Measurements from ENCODE around the gene CBX2. TPM values are rescaled to one million over a fixed set of nuclear protein-coding genes. Genes with fewer than 3 reads are reported as not detected.

The CBX2 gene
- total and polyA plus RNA-seq, 4 donors, result 1.4 to 13.5 (median 3.0) TPM

- 86 to 89% methylated on average over 6 of the region's 6 CpGs for WGBS, 2 donors
- no peak overlapping the region for H3K4me3 ChIP-seq
Measured at GRCh38 chr17:79824893-79825579, 47.1 kb downstream of the CBX2 start.

DNA sequence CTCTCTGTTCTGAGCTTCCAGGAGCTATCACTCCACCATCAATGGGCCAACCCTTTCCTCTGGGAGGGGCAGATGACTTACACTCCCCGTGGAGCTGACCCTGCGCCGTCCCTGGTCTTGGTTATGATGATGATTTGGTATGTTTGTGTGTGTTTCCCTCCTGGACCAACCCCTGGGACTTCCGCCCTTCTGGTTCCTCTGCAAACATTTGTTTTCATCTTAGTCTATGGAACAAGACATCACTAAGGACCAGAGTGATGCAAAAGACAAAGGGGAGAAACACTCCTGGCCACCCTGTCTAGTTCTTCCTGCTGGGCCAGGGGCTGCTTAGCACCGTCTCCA, 47.6 kb downstream of the CBX2 start:
- Histone ChIP-seq H3K9me3 (ENCODE audit: control insufficient read depth in 4 of 4, insufficient read depth in 3 of 4, low read length in 3 of 4) (no peaks in the 10 kb centered on the region), H3K4me3 (no peak overlapping the region), H3K36me3 (ENCODE audit: control insufficient read depth in 4 of 4, insufficient read depth in 4 of 4, low read length in 4 of 4) (no peaks in the 10 kb centered on the region), H3K27ac (ENCODE audit: low read depth in 1 of 2, low read length in 1 of 2) (no peak overlapping the region), H3K4me1 (ENCODE audit: control insufficient read depth in 5 of 5, insufficient read depth in 5 of 5, low read length in 5 of 5) (peaks cover 0 to 37% (median 15%) of the 10 kb centered on the region in 5 donors), H3K27me3 (ENCODE audit: control insufficient read depth in 3 of 3, insufficient read depth in 3 of 3, low read length in 2 of 3) (no peaks in the 10 kb centered on the region), H3K9ac (ENCODE audit: insufficient read depth in 1 of 2, low read length in 2 of 2) (no peak overlapping the region)
- ATAC-seq (ENCODE audit: insufficient read depth, low FRiP score) (no peak), DNase-seq (no peak)
- TF ChIP-seq, protein P1, sequence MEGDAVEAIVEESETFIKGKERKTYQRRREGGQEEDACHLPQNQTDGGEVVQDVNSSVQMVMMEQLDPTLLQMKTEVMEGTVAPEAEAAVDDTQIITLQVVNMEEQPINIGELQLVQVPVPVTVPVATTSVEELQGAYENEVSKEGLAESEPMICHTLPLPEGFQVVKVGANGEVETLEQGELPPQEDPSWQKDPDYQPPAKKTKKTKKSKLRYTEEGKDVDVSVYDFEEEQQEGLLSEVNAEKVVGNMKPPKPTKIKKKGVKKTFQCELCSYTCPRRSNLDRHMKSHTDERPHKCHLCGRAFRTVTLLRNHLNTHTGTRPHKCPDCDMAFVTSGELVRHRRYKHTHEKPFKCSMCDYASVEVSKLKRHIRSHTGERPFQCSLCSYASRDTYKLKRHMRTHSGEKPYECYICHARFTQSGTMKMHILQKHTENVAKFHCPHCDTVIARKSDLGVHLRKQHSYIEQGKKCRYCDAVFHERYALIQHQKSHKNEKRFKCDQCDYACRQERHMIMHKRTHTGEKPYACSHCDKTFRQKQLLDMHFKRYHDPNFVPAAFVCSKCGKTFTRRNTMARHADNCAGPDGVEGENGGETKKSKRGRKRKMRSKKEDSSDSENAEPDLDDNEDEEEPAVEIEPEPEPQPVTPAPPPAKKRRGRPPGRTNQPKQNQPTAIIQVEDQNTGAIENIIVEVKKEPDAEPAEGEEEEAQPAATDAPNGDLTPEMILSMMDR (IDR thresholded peaks at IDR 0.05; ENCODE audit: control extremely low read depth, extremely low read depth), result no peak
- WGBS, 2 donors, result 95 to 97% methylated on average over 5 of the region's 5 CpGs

More at GRCh38 chr17:79824893-79825579, 47.1 kb downstream of the CBX2 start:
- Histone ChIP-seq H3K9ac (ENCODE audit: insufficient read depth in 1 of 2, low read length in 2 of 2) (no peak overlapping the region), H3K36me3 (ENCODE audit: control insufficient read depth in 4 of 4, insufficient read depth in 4 of 4, low read length in 4 of 4) (no peaks in the 10 kb centered on the region), H3K9me3 (ENCODE audit: control insufficient read depth in 4 of 4, insufficient read depth in 3 of 4, low read length in 3 of 4) (no peaks in the 10 kb centered on the region), H3K27ac (ENCODE audit: low read depth in 1 of 2, low read length in 1 of 2) (no peak overlapping the region), H3K27me3 (ENCODE audit: control insufficient read depth in 3 of 3, insufficient read depth in 3 of 3, low read length in 2 of 3) (no peaks in the 10 kb centered on the region), H3K4me1 (ENCODE audit: control insufficient read depth in 5 of 5, insufficient read depth in 5 of 5, low read length in 5 of 5) (peaks cover 0 to 32% (median 13%) of the 10 kb centered on the region in 5 donors)
- TF ChIP-seq, protein P1 (IDR thresholded peaks at IDR 0.05; ENCODE audit: control extremely low read depth, extremely low read depth), result no peak
- DNase-seq (no peak), ATAC-seq (ENCODE audit: insufficient read depth, low FRiP score) (no peak)

DNA sequence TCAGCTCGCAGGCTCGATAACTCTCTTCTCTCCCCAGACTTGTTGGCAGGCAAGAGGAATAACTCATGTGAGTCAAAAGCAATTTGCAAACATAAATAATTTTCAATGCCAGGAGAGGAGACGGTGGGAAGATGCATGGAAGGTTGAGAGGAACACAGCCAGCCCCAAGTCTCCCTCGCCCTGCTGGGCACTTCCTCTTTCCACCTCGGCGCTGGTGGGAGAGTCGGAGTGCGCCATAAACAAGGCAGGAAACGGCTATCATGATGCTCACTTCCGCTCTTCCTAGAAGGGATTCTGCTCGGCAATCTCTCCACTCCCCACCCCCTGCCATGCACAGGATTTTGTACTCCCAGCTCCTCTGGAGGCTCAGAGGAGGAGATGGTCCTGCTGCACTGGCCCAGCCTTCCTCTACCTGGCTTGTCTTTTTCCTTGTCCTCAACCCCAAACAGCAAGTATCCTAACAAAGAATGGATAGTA, 48.3 kb downstream of the CBX2 start:
- no peaks in the 10 kb centered on the region for H3K9me3 ChIP-seq (ENCODE audit: control insufficient read depth in 4 of 4, insufficient read depth in 3 of 4, low read length in 3 of 4)
- peaks cover 0 to 43% (median 17%) of the 10 kb centered on the region in 5 donors for H3K4me1 ChIP-seq (ENCODE audit: control insufficient read depth in 5 of 5, insufficient read depth in 5 of 5, low read length in 5 of 5)
- H3K27me3 ChIP-seq (ENCODE audit: control insufficient read depth in 3 of 3, insufficient read depth in 3 of 3, low read length in 2 of 3), result no peaks in the 10 kb centered on the region
- TF ChIP-seq, protein P1 (IDR thresholded peaks at IDR 0.05; ENCODE audit: control extremely low read depth, extremely low read depth), result no peak
- peak in 1 of 3 donors; percentile 73 for DNase-seq
- H3K9ac ChIP-seq (ENCODE audit: insufficient read depth in 1 of 2, low read length in 2 of 2), result no peak overlapping the region
- no peaks in the 10 kb centered on the region for H3K36me3 ChIP-seq (ENCODE audit: control insufficient read depth in 4 of 4, insufficient read depth in 4 of 4, low read length in 4 of 4)
- H3K4me3 ChIP-seq, result no peak overlapping the region
- no peak for ATAC-seq (ENCODE audit: insufficient read depth, low FRiP score)
- 23 to 29% methylated on average over 11 of the region's 11 CpGs for WGBS, 2 donors
- H3K27ac ChIP-seq (ENCODE audit: low read depth in 1 of 2, low read length in 1 of 2), result no peak overlapping the region

Measured in lung (tissue), 12 donors.